ENCODE data around the gene THSD7B.

- TF ChIP-seq, protein P1, sequence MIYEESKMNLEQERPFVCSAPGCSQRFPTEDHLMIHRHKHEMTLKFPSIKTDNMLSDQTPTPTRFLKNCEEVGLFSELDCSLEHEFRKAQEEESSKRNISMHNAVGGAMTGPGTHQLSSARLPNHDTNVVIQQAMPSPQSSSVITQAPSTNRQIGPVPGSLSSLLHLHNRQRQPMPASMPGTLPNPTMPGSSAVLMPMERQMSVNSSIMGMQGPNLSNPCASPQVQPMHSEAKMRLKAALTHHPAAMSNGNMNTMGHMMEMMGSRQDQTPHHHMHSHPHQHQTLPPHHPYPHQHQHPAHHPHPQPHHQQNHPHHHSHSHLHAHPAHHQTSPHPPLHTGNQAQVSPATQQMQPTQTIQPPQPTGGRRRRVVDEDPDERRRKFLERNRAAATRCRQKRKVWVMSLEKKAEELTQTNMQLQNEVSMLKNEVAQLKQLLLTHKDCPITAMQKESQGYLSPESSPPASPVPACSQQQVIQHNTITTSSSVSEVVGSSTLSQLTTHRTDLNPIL (CRISPR knock-in tag; IDR thresholded peaks at IDR 0.05; ENCODE audit: low read depth), result no peak
- no peak for TF ChIP-seq ARNTL (CRISPR knock-in tag; IDR thresholded peaks at IDR 0.05; ENCODE audit: borderline replicate concordance, low read depth)
- TF ChIP-seq ZNF8 (CRISPR knock-in tag; IDR thresholded peaks at IDR 0.05), result no peak
Measured at GRCh38 chr2:136980303-136980702, 215.0 kb downstream of the THSD7B start.

All from SK-N-SH treated with all-trans-retinoic acid at 6 μM for 48 hours (cell line).